Heart left ventricle (tissue), 13 donors: ENCODE results near the gene SLC35G6.

ENCODE experiments used
- POLR2A ChIP-seq, 2 donors: fragments of 450-650 bp; IDR thresholded peaks; one replicate each; pipeline ENCODE4 v1.6.1; 2017; ENCODE audit warnings: antibody characterized with exemption in 2 of 2, mild to moderate bottlenecking in 2 of 2, moderate library complexity in 2 of 2
- TF ChIP-seq, protein P1 (sequence below), 12 donors: fragments of 200-600 bp; sonication (generic) in 4 of 12; IDR thresholded peaks; one replicate each; pipeline versions ENCODE4 v1.5.0 to v1.8.0; 2018 to 2022; ENCODE audit warnings: antibody characterized with exemption in 12 of 12, mild to moderate bottlenecking in 5 of 12
- donor health status: ischemic (EF 13 %, LVEDD 7.1; RV severe dilation, severe dysfunction).
- donor health status: DM: no; HTN: yes; CAD: no.
- donor health status: DM: no; HTN: no; CAD: no.
- donor health status: ischemic (EF 25% LVEDD 6.9; RV normal size, moderate dysfunction).
- donor health status: ischemic (EF 25% LVEDD 5.7; RV mildly dilated, moderate dysfunction).
- donor health status: ischemic (EF 35%, LVEDD 5.7; RV mildly dilated, moderate dysfunction).
- donor health status: nonischemic (EF 11% LVEDD 7.7; RV severe dilation, severe dysfunction).
- donor health status: DM: yes; HTN: yes; CAD: no.
- donor health status: PGD.
- donor health status: ischemic (EF 29% LVEDD 5.4; RV normal size, mild dysfunction).
- donor health status: nonischemic (EF 23%, LVEDD 6.1; RV moderate dilation, normal function).

DNA sequence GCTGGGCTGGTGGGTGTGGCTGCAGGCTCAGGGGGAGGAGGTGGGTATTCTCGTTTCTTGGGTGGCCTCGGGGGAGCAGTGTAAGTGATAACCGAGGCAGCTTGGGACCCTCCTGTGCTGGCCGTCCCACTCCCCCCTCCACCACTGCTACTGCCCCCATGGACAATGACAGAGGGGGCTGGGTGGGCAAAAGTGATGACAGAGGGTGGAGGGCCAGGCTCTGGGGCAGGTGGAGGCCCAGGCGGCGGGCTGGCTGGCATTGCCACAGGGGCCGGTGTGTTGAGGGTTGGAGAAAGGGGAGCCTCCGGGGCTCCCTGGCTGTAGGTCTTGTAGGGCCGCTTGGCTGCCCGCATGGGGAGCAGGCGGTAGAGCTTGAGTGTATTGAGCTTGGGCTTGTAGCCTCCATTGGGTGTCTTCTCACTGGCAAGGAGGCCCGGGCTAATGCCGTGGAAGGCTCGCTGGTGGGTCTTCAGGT, 17.8 kb upstream of the SLC35G6 start:
- TF ChIP-seq, protein P1, sequence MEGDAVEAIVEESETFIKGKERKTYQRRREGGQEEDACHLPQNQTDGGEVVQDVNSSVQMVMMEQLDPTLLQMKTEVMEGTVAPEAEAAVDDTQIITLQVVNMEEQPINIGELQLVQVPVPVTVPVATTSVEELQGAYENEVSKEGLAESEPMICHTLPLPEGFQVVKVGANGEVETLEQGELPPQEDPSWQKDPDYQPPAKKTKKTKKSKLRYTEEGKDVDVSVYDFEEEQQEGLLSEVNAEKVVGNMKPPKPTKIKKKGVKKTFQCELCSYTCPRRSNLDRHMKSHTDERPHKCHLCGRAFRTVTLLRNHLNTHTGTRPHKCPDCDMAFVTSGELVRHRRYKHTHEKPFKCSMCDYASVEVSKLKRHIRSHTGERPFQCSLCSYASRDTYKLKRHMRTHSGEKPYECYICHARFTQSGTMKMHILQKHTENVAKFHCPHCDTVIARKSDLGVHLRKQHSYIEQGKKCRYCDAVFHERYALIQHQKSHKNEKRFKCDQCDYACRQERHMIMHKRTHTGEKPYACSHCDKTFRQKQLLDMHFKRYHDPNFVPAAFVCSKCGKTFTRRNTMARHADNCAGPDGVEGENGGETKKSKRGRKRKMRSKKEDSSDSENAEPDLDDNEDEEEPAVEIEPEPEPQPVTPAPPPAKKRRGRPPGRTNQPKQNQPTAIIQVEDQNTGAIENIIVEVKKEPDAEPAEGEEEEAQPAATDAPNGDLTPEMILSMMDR (IDR thresholded peaks at IDR 0.05) = no peak
- no peak for TF ChIP-seq POLR2A (IDR thresholded peaks at IDR 0.05)
